HEK293T (cell line): ENCODE data around the gene EDARADD.

Experiments used
- CTCF ChIA-PET: fragments of 350-600 bp; formaldehyde crosslinking; extraction: SDS; loops from one replicate; lab custom pipeline; 2021; ENCODE audit warnings: antibody characterized with exemption, inconsistent platforms; lab: Yijun Ruan, JAX
- POLR2A ChIA-PET: fragments of 350-600 bp; formaldehyde crosslinking; extraction: SDS; loops from one replicate; lab custom pipeline; 2020; ENCODE audit warnings: antibody characterized with exemption, inconsistent platforms; lab: Yijun Ruan, JAX
- DNase-seq: peaks from one replicate; pipeline ENCODE4 v3.0.0; 2012; ENCODE audit warnings: mixed read lengths; ENCODE audit errors: extremely low spot score
- ARNT ChIP-seq: fragments of 450-650 bp; IDR thresholded peaks from 2 replicates; pipeline ENCODE4 v1.6.1; 2017; ENCODE audit warnings: mild to moderate bottlenecking
- BHLHE40 ChIP-seq: fragments of 450-650 bp; IDR thresholded peaks from 2 replicates; pipeline ENCODE4 v1.6.1; 2016; ENCODE audit warnings: mild to moderate bottlenecking, moderate library complexity, borderline replicate concordance
- CTBP1 ChIP-seq: fragments of 450-650 bp; IDR thresholded peaks from 2 replicates; pipeline ENCODE4 v1.6.1; 2016; ENCODE audit warnings: borderline replicate concordance
- ELF4 ChIP-seq: fragments of 450-650 bp; IDR thresholded peaks from 2 replicates; pipeline ENCODE4 v1.6.1; 2017; ENCODE audit warnings: antibody characterized with exemption
- FOXA1 ChIP-seq: fragments of 450-650 bp; IDR thresholded peaks from 2 replicates; pipeline ENCODE4 v1.6.1; 2016; ENCODE audit warnings: mild to moderate bottlenecking
- FOXK2 ChIP-seq: fragments of 450-650 bp; IDR thresholded peaks from 2 replicates; pipeline ENCODE4 v1.6.1; 2016; ENCODE audit warnings: mild to moderate bottlenecking
- FOXM1 ChIP-seq: fragments of 450-650 bp; IDR thresholded peaks from 2 replicates; pipeline ENCODE4 v1.6.1; 2017; ENCODE audit warnings: mild to moderate bottlenecking, borderline replicate concordance
- HDGF ChIP-seq: fragments of 450-650 bp; IDR thresholded peaks from 2 replicates; pipeline ENCODE4 v1.6.1; 2017; ENCODE audit warnings: antibody characterized with exemption, borderline replicate concordance
- L3MBTL2 ChIP-seq: fragments of 450-650 bp; conservative IDR thresholded peaks from 2 replicates; pipeline ENCODE4 v1.6.1; 2016; ENCODE audit warnings: mild to moderate bottlenecking
- LEF1 ChIP-seq: fragments of 450-650 bp; IDR thresholded peaks from 2 replicates; pipeline ENCODE4 v1.6.1; 2017; ENCODE audit warnings: mild to moderate bottlenecking, borderline replicate concordance
- NFRKB ChIP-seq: fragments of 450-650 bp; IDR thresholded peaks from 2 replicates; pipeline ENCODE4 v1.6.1; 2016; ENCODE audit warnings: mild to moderate bottlenecking, moderate library complexity
- PKNOX1 ChIP-seq: fragments of 450-650 bp; IDR thresholded peaks from 2 replicates; pipeline ENCODE4 v1.6.1; 2016
- SP1 ChIP-seq: fragments of 450-650 bp; IDR thresholded peaks from 2 replicates; pipeline ENCODE4 v1.6.1; 2017
- SUZ12 ChIP-seq: fragments of 450-650 bp; IDR thresholded peaks from 2 replicates; pipeline ENCODE4 v1.6.1; 2016; ENCODE audit warnings: mild to moderate bottlenecking
- TARDBP ChIP-seq: fragments of 450-650 bp; IDR thresholded peaks from 2 replicates; pipeline ENCODE4 v1.6.1; 2016
- ZNF384 ChIP-seq: fragments of 450-650 bp; IDR thresholded peaks from 2 replicates; pipeline ENCODE4 v1.6.1; 2016

EDARADD gene

GRCh38 chr1:236465231-236465958 lies 71.3 kb downstream of the EDARADD start:
- TF ChIP-seq FOXA1, result no peak
- no peak for TF ChIP-seq BHLHE40
- TF ChIP-seq SUZ12, result no peak
- no peak for TF ChIP-seq ARNT
- no peak for TF ChIP-seq FOXK2
- TF ChIP-seq ELF4, result no peak
- no peak for TF ChIP-seq L3MBTL2
- TF ChIP-seq HDGF, result no peak
- ChIA-PET CTCF (interaction anchor here (0.5 kb wide), 1 partner anchor 159 kb away, joined by 5 read pairs; no protein-coding TSS in a partner anchor), POLR2A (no interaction called here)
- DNase-seq, result no peak

GRCh38 chr1:236465959-236466303 lies 71.8 kb downstream of the EDARADD start:
- TF ChIP-seq FOXM1 (no peak), LEF1 (no peak), ZNF384 (no peak)
- ChIA-PET POLR2A (no interaction called here), CTCF (interaction anchor here (0.5 kb wide), 1 partner anchor 160 kb away, joined by 5 read pairs; no protein-coding TSS in a partner anchor)
- DNase-seq, result no peak

- ChIA-PET POLR2A (no interaction called here), CTCF (interaction anchor here (0.6 to 0.7 kb wide), 3 partner anchors 39 to 209 kb away, joined by 3 to 6 read pairs (median 5); no protein-coding TSS in a partner anchor)
- no peak for DNase-seq
- TF ChIP-seq L3MBTL2, result no peak
- no peak for TF ChIP-seq NFRKB
- TF ChIP-seq HDGF, result no peak
- TF ChIP-seq FOXM1, result no peak
- no peak for TF ChIP-seq LEF1
- no peak for TF ChIP-seq SP1
- no peak for TF ChIP-seq ELF4
- TF ChIP-seq FOXK2, result no peak
- no peak for TF ChIP-seq BHLHE40
- no peak for TF ChIP-seq TARDBP
Observed at GRCh38 chr1:236467327-236467641, 73.2 kb downstream of the EDARADD start.

GRCh38 chr1:236468625-236469024 lies 74.5 kb downstream of the EDARADD start:
- no peak for DNase-seq
- CTCF ChIA-PET, result no interaction called here
- POLR2A ChIA-PET, result no interaction called here
- no peak for TF ChIP-seq HDGF
- no peak for TF ChIP-seq TARDBP
- no peak for TF ChIP-seq ZNF384
- TF ChIP-seq NFRKB, result no peak
- TF ChIP-seq FOXM1, result no peak
- TF ChIP-seq PKNOX1, result no peak
- TF ChIP-seq CTBP1, result no peak
- no peak for TF ChIP-seq SP1
- no peak for TF ChIP-seq FOXA1
- no peak for TF ChIP-seq ELF4
- no peak for TF ChIP-seq SUZ12
- no peak for TF ChIP-seq LEF1
- no peak for TF ChIP-seq FOXK2
- TF ChIP-seq BHLHE40, result no peak
- no peak for TF ChIP-seq ARNT
- no peak for TF ChIP-seq L3MBTL2

GRCh38 chr1:236469466-236469865 lies 75.4 kb downstream of the EDARADD start:
- CTCF ChIA-PET, result no interaction called here
- POLR2A ChIA-PET, result no interaction called here
- TF ChIP-seq FOXK2 (no peak), FOXM1 (no peak), ARNT (no peak), L3MBTL2 (no peak), HDGF (no peak), ELF4 (no peak), SUZ12 (no peak), CTBP1 (no peak), PKNOX1 (no peak), TARDBP (no peak), ZNF384 (no peak), FOXA1 (no peak), BHLHE40 (no peak)
- DNase-seq, result no peak

GRCh38 chr1:236471096-236471495 lies 77.0 kb downstream of the EDARADD start:
- no peak for DNase-seq
- TF ChIP-seq HDGF (no peak), FOXK2 (no peak), L3MBTL2 (no peak), LEF1 (no peak), CTBP1 (no peak), BHLHE40 (no peak), ZNF384 (no peak), TARDBP (no peak), ELF4 (no peak), FOXM1 (no peak), PKNOX1 (no peak), ARNT (no peak), FOXA1 (no peak), SP1 (no peak), NFRKB (no peak), SUZ12 (no peak)
- ChIA-PET POLR2A (interaction anchor here (0.9 kb wide), 1 partner anchor 9 kb away, joined by 3 read pairs; no protein-coding TSS in a partner anchor), CTCF (interaction anchor here (0.6 kb wide), 1 partner anchor 156 kb away, joined by 3 read pairs; no protein-coding TSS in a partner anchor)
